ENCODE results near the gene TMEM191C.
"Not testable (repeated sequence)": the region's sequence is repeated elsewhere in the genome, so short reads cannot be mapped to it uniquely, and the experiment has no call there.

TMEM191C gene

GRCh38 chr22:21446128-21446826, 20.9 kb upstream of the TMEM191C start:
- in situ Hi-C loops (cut with MboI; ENCODE audit: low sequenced_read_pairs), result no loop called here

- in situ Hi-C loops (cut with MboI; ENCODE audit: low sequenced_read_pairs), result no loop called here
These were observed 20.1 kb upstream of the TMEM191C start for GRCh38 chr22:21446827-21447690.

GRCh38 chr22:21447694-21448402, 19.3 kb upstream of the TMEM191C start:
- in situ Hi-C loops (cut with MboI; ENCODE audit: low sequenced_read_pairs), result no loop called here

GRCh38 chr22:21448627-21449416, 18.4 kb upstream of the TMEM191C start:
- in situ Hi-C loops (cut with MboI; ENCODE audit: low sequenced_read_pairs), result no loop called here

GRCh38 chr22:21449531-21450319, 17.5 kb upstream of the TMEM191C start:
- in situ Hi-C loops (cut with MboI; ENCODE audit: low sequenced_read_pairs), result no loop called here

GRCh38 chr22:21450320-21450831, 16.8 kb upstream of the TMEM191C start:
- in situ Hi-C loops (cut with MboI; ENCODE audit: low sequenced_read_pairs), result no loop called here

GRCh38 chr22:21450858-21451353, 16.3 kb upstream of the TMEM191C start:
- in situ Hi-C loops (cut with MboI; ENCODE audit: low sequenced_read_pairs), result no loop called here

- in situ Hi-C loops (cut with MboI; ENCODE audit: low sequenced_read_pairs), result no loop called here
These were observed 15.4 kb upstream of the TMEM191C start for GRCh38 chr22:21451545-21452520.

GRCh38 chr22:21452666-21453065, 14.5 kb upstream of the TMEM191C start:
- in situ Hi-C loops (cut with MboI; ENCODE audit: low sequenced_read_pairs), result not testable (repeated sequence)

- in situ Hi-C loops (cut with MboI; ENCODE audit: low sequenced_read_pairs), result not testable (repeated sequence)
These were observed 12.2 kb upstream of the TMEM191C start for GRCh38 chr22:21454998-21455333.

- in situ Hi-C loops (cut with MboI; ENCODE audit: low sequenced_read_pairs), result no loop called here
These were observed 11.7 kb upstream of the TMEM191C start for GRCh38 chr22:21455334-21456089.

GRCh38 chr22:21457023-21457787, 10.0 kb upstream of the TMEM191C start:
- in situ Hi-C loops (cut with MboI; ENCODE audit: low sequenced_read_pairs), result no loop called here

GRCh38 chr22:21462672-21463071, 4.5 kb upstream of the TMEM191C start:
- in situ Hi-C loops (cut with MboI; ENCODE audit: low sequenced_read_pairs), result not testable (repeated sequence)

GRCh38 chr22:21468194-21469096, 1.3 kb downstream of the TMEM191C start:
- in situ Hi-C loops (cut with MboI; ENCODE audit: low sequenced_read_pairs), result not testable (repeated sequence)

- in situ Hi-C loops (cut with MboI; ENCODE audit: low sequenced_read_pairs), result not testable (repeated sequence)
These were observed 2.2 kb downstream of the TMEM191C start for GRCh38 chr22:21469097-21469994.
